Urinary bladder (tissue), 4 donors: ENCODE data around the gene TSPEAR. TPM values are rescaled to one million over a fixed set of nuclear protein-coding genes. Genes with fewer than 3 reads are reported as not detected.
"Not testable (repeated sequence)": the region's sequence is repeated elsewhere in the genome, so short reads cannot be mapped to it uniquely, and the experiment has no call there.

Experiments used
- DNase-seq: peaks from one replicate; pipeline ENCODE4 v3.0.0-alpha.2; 2015; ENCODE audit errors: extremely low spot score
- H3K27ac ChIP-seq: one replicate; pipeline ENCODE4 v1.5.1; 2013; ENCODE audit warnings: low read depth, mild to moderate bottlenecking, moderate library complexity
- H3K36me3 ChIP-seq: one replicate; pipeline ENCODE4 v1.6.1; 2013; ENCODE audit warnings: mild to moderate bottlenecking, moderate library complexity; ENCODE audit not compliant: insufficient read depth
- H3K4me1 ChIP-seq: one replicate; pipeline ENCODE4 v1.6.1; 2013; ENCODE audit warnings: mild to moderate bottlenecking, moderate library complexity; ENCODE audit not compliant: insufficient read depth
- H3K4me3 ChIP-seq: one replicate; pipeline ENCODE4 v1.5.1; 2013; ENCODE audit warnings: low read depth, low read length
- WGBS: extraction: QIAGEN DNeasy Blood & Tissue Kit; methylation state at CpG from one replicate; pipeline ENCODE4 v1.1.7; 2013; 5-methylcytosine and 5-hydroxymethylcytosine counted together
- polyA plus RNA-seq: library from polyadenylated mRNA; stranded (reverse); fragments of 200-250 nt; gene quantifications from one replicate; pipeline ENCODE4 v1.2.3, GENCODE V29; 2013
- total RNA-seq: library from RNA; depleted of rRNA; stranded (reverse); fragments of >200 nt; gene quantifications from one replicate; pipeline ENCODE4 v1.2.3, GENCODE V29; 2014
- donor health status: healthy with polysubstance abuse.
- donor health status: healthy.

TSPEAR gene
- total and polyA plus RNA-seq, 2 donors = 0.03 to 0.21 TPM

- WGBS = 56% methylated on average over 18 of the region's 18 CpGs
- no peaks in the 10 kb centered on the region for H3K4me1 ChIP-seq
- H3K36me3 ChIP-seq = no peaks in the 10 kb centered on the region
- no peak overlapping the region for H3K4me3 ChIP-seq
- DNase-seq = no peak
- no peak overlapping the region for H3K27ac ChIP-seq
Observed at GRCh38 chr21:44628707-44629391, 82.5 kb downstream of the TSPEAR start.

GRCh38 chr21:44627831-44628233, 83.5 kb downstream of the TSPEAR start:
- not testable (repeated sequence) for H3K4me3 ChIP-seq, H3K27ac ChIP-seq, H3K36me3 ChIP-seq, DNase-seq, H3K4me1 ChIP-seq
- WGBS = 23% methylated on average over 15 of the region's 15 CpGs

- H3K4me1 ChIP-seq, H3K27ac ChIP-seq, H3K36me3 ChIP-seq, H3K4me3 ChIP-seq, DNase-seq: not testable (repeated sequence)
- 77% methylated on average over 19 of the region's 20 CpGs for WGBS
Observed at GRCh38 chr21:44627181-44627822, 84.1 kb downstream of the TSPEAR start.

- Histone ChIP-seq H3K4me3 (no peak within 1 kb of the TSS), H3K36me3 (no peaks in the 10 kb centered on the region), H3K27ac (no peak within 1 kb of the TSS), H3K4me1 (no peaks in the 10 kb centered on the region)
- 49% methylated on average over 7 of the region's 7 CpGs for WGBS
- no peak for DNase-seq
Observed at GRCh38 chr21:44626673-44627143, 84.7 kb downstream of the TSPEAR start, which contains the start of gene KRTAP10-9. Gene KRTAP10-9 (plus strand): TSS chr21:44627093. CDS start chr21:44627172, 79 bp downstream.

GRCh38 chr21:44626262-44626661, 85.1 kb downstream of the TSPEAR start:
- Histone ChIP-seq H3K27ac (no peak overlapping the region), H3K36me3 (no peaks in the 10 kb centered on the region), H3K4me3 (no peak overlapping the region), H3K4me1 (no peaks in the 10 kb centered on the region)
- DNase-seq = no peak
- 69% methylated on average over 10 of the region's 10 CpGs for WGBS

- H3K36me3 ChIP-seq = no peaks in the 10 kb centered on the region
- H3K4me1 ChIP-seq = no peaks in the 10 kb centered on the region
- H3K27ac ChIP-seq = no peak overlapping the region
- no peak overlapping the region for H3K4me3 ChIP-seq
- WGBS = 89% methylated on average over 7 of the region's 7 CpGs
- no peak for DNase-seq
Observed at GRCh38 chr21:44625756-44626155, 85.6 kb downstream of the TSPEAR start.

GRCh38 chr21:44623575-44623974, 87.8 kb downstream of the TSPEAR start:
- DNase-seq = no peak
- Histone ChIP-seq H3K4me3 (no peak overlapping the region), H3K4me1 (no peaks in the 10 kb centered on the region), H3K36me3 (no peaks in the 10 kb centered on the region), H3K27ac (no peak overlapping the region)

GRCh38 chr21:44619886-44620285, 91.5 kb downstream of the TSPEAR start:
- Histone ChIP-seq H3K4me1 (no peaks in the 10 kb centered on the region), H3K4me3 (no peak overlapping the region), H3K27ac (no peak overlapping the region), H3K36me3 (no peaks in the 10 kb centered on the region)
- no peak for DNase-seq
- 85% methylated on average over 6 of the region's 6 CpGs for WGBS

GRCh38 chr21:44618909-44619308, 92.5 kb downstream of the TSPEAR start:
- Histone ChIP-seq H3K4me1 (no peaks in the 10 kb centered on the region), H3K4me3 (no peak overlapping the region), H3K27ac (no peak overlapping the region), H3K36me3 (no peaks in the 10 kb centered on the region)
- WGBS = 70% methylated on average over 3 of the region's 3 CpGs
- DNase-seq = no peak

GRCh38 chr21:44618504-44618903, 92.9 kb downstream of the TSPEAR start:
- DNase-seq = no peak
- WGBS = 24% methylated on average over 4 of the region's 4 CpGs
- Histone ChIP-seq H3K4me1 (no peaks in the 10 kb centered on the region), H3K4me3 (no peak overlapping the region), H3K36me3 (no peaks in the 10 kb centered on the region), H3K27ac (no peak overlapping the region)

GRCh38 chr21:44617071-44617501, 94.3 kb downstream of the TSPEAR start:
- no peak for DNase-seq
- no peak overlapping the region for H3K27ac ChIP-seq
- no peaks in the 10 kb centered on the region for H3K36me3 ChIP-seq
- WGBS = 55% methylated on average over 8 of the region's 8 CpGs
- H3K4me1 ChIP-seq = no peaks in the 10 kb centered on the region
- no peak overlapping the region for H3K4me3 ChIP-seq

GRCh38 chr21:44616591-44616926, 94.8 kb downstream of the TSPEAR start:
- DNase-seq = no peak
- no peaks in the 10 kb centered on the region for H3K36me3 ChIP-seq
- 73% methylated on average over 16 of the region's 16 CpGs for WGBS
- H3K4me3 ChIP-seq = no peak overlapping the region
- no peak overlapping the region for H3K27ac ChIP-seq
- H3K4me1 ChIP-seq = no peaks in the 10 kb centered on the region

GRCh38 chr21:44615911-44616590, 95.3 kb downstream of the TSPEAR start:
- 72% methylated on average over 17 of the region's 17 CpGs for WGBS
- Histone ChIP-seq H3K4me1 (no peaks in the 10 kb centered on the region), H3K36me3 (no peaks in the 10 kb centered on the region), H3K4me3 (no peak overlapping the region), H3K27ac (no peak overlapping the region)
- no peak for DNase-seq

GRCh38 chr21:44615466-44615865, 95.9 kb downstream of the TSPEAR start:
- 63% methylated on average over 8 of the region's 8 CpGs for WGBS
- no peaks in the 10 kb centered on the region for H3K36me3 ChIP-seq
- no peak overlapping the region for H3K4me3 ChIP-seq
- no peak for DNase-seq
- no peak overlapping the region for H3K27ac ChIP-seq
- H3K4me1 ChIP-seq = no peaks in the 10 kb centered on the region
